Stimulated activated CD8-positive, alpha-beta memory T cell treated with anti-CD3 and anti-CD28 coated beads, Interleukin-2, amount 100 ng/mL, for 48 hours (primary cell): ENCODE measurements around the gene GNAI3.
"Not testable (repeated sequence)": the region's sequence is repeated elsewhere in the genome, so short reads cannot be mapped to it uniquely, and the experiment has no call there.

Experiments
- DNase-seq, 2 donors: peaks; one replicate each; pipeline ENCODE4 v3.0.0-alpha.2; 2020; ENCODE audit warnings: low read depth in 2 of 2

The GNAI3 gene

GRCh38 chr1:109659997-109660690, 111.7 kb downstream of the GNAI3 start:
- no peak for DNase-seq

- not testable (repeated sequence) for DNase-seq
Observed at GRCh38 chr1:109660691-109661026, 112.2 kb downstream of the GNAI3 start.

GRCh38 chr1:109661391-109661790, 113.0 kb downstream of the GNAI3 start:
- DNase-seq: no peak

- DNase-seq: no peak
Observed at GRCh38 chr1:109664671-109665070, 116.3 kb downstream of the GNAI3 start.

GRCh38 chr1:109667452-109668122, 119.2 kb downstream of the GNAI3 start, which contains the start of gene GSTM2:
TSS of gene GSTM2 (plus strand) at chr1:109668057. CDS start at chr1:109668116, 59 bp downstream.
- peak; percentile 74 to 76 for DNase-seq
